ENCODE measurements around the gene ANKFN1.

DNA sequence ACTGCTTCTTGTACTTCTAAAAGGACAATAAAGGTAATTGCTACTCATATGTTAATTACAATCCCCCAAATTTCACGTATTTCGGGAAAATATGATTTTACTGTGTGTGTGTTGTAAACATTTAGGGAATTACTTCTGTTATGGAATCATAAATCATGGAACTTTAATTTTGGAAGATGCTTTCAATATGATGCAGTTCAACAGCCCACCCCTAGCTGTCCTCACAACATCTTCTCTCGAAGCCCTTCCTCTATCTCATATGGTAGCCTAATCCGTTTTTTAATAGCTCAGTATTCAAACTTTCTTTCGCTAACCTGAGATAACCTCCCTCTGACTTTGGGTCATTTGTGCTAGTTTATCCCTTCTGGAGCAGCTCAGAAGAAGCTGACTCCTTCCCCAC lies 78.4 kb downstream of the ANKFN1 start:
- TF ChIP-seq, protein P1, sequence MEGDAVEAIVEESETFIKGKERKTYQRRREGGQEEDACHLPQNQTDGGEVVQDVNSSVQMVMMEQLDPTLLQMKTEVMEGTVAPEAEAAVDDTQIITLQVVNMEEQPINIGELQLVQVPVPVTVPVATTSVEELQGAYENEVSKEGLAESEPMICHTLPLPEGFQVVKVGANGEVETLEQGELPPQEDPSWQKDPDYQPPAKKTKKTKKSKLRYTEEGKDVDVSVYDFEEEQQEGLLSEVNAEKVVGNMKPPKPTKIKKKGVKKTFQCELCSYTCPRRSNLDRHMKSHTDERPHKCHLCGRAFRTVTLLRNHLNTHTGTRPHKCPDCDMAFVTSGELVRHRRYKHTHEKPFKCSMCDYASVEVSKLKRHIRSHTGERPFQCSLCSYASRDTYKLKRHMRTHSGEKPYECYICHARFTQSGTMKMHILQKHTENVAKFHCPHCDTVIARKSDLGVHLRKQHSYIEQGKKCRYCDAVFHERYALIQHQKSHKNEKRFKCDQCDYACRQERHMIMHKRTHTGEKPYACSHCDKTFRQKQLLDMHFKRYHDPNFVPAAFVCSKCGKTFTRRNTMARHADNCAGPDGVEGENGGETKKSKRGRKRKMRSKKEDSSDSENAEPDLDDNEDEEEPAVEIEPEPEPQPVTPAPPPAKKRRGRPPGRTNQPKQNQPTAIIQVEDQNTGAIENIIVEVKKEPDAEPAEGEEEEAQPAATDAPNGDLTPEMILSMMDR (IDR thresholded peaks at IDR 0.05) = no peak
- no peak for TF ChIP-seq POLR2A (IDR thresholded peaks at IDR 0.05)

Measured in breast epithelium (tissue), 3 donors.